Measurements from ENCODE around the gene CCDC121. TPM values are rescaled to one million over a fixed set of nuclear protein-coding genes. Genes with fewer than 3 reads are reported as not detected.

CCDC121 gene
- total and polyA plus RNA-seq, 2 of the 4 experiments (the other 2 are of a cell fraction) = 0.65 to 2.0 TPM

- H3K18ac ChIP-seq (ENCODE audit: low read depth, low read length) = no peak overlapping the region
- no peak for ATAC-seq (ENCODE audit: low read depth)
- H2AK5ac ChIP-seq (ENCODE audit: low read depth, low read length) = no peak overlapping the region; the same call in 1 of the 2 replicates
- peaks cover 5% of the 10 kb centered on the region; the same call in 1 of the 2 replicates for H3K4me1 ChIP-seq (ENCODE audit: control insufficient read depth, insufficient read depth, low read length)
- TF ChIP-seq CHD1 (IDR thresholded peaks at IDR 0.05; ENCODE audit: low read depth, low read length) (no peak), USF2 (IDR thresholded peaks at IDR 0.05; ENCODE audit: low read depth, low read length) (no peak), MAZ (IDR thresholded peaks at IDR 0.05; ENCODE audit: borderline replicate concordance, low read depth, low read length) (no peak), POLR2A (IDR thresholded peaks at IDR 0.05; ENCODE audit: low read depth, low read length) (no peak), ELK1 (IDR thresholded peaks at IDR 0.05; ENCODE audit: borderline replicate concordance, low read depth, low read length) (no peak), BHLHE40 (IDR thresholded peaks at IDR 0.05; ENCODE audit: low read depth, low read length) (no peak), CTCF (conservative IDR thresholded peaks at IDR 0.05; ENCODE audit: low read depth, low read length) (no peak), RCOR1 (IDR thresholded peaks at IDR 0.05; ENCODE audit: insufficient replicate concordance, low read length) (no peak), CEBPB (IDR thresholded peaks at IDR 0.05; ENCODE audit: low read depth, low read length) (no peak), SMC3 (IDR thresholded peaks at IDR 0.05; ENCODE audit: low read depth, low read length) (no peak), NFE2L2 (IDR thresholded peaks at IDR 0.05; ENCODE audit: low read depth, low read length) (no peak), RAD21 (IDR thresholded peaks at IDR 0.05; ENCODE audit: low read length) (no peak)
- 0 out of 2 replicates have a peak overlapping the region, but pooled peaks have one; percentile 37 for H3K14ac ChIP-seq (replicated peaks; ENCODE audit: low read depth, low read length)
- no peak overlapping the region for H4K5ac ChIP-seq (ENCODE audit: low read depth, low read length)
- no peak overlapping the region for H3K23ac ChIP-seq (ENCODE audit: low read depth, low read length)
- H3K4ac ChIP-seq (ENCODE audit: low read depth, low read length) = no peak overlapping the region; the same call in 1 of the 2 replicates
- H2BK5ac ChIP-seq (ENCODE audit: low read depth, low read length, poor library complexity, severe bottlenecking) = no peak overlapping the region
- dilution Hi-C loops (cut with HindIII; ENCODE audit: low sequenced_read_pairs, unreplicated experiment) (no loop called here), intact Hi-C loops (cut with micrococcal nuclease) (no loop called here), in situ Hi-C loops (cut with MboI; ENCODE audit: low sequenced_read_pairs) (no loop called here)
- no CpG with 5 or more reads among the region's 2 CpGs for WGBS, 2 experiments (ENCODE audit: extremely low coverage in 2 of 2, insufficient read length in 1 of 2)
- H3K79me1 ChIP-seq (ENCODE audit: low read depth in 1 of 2, low read length in 2 of 2) = peaks cover 11 to 44% of the 10 kb centered on the region in 2 experiments
- H3K9me3 ChIP-seq (ENCODE audit: control insufficient read depth, insufficient read depth, low read length) = peaks cover 4% of the 10 kb centered on the region
- H4K20me1 ChIP-seq (ENCODE audit: insufficient read depth, low read length) = peaks cover 34% of the 10 kb centered on the region
- no peak overlapping the region; the same call in 1 of the 2 replicates for H3K4me2 ChIP-seq (ENCODE audit: low read depth, low read length)
- H2BK20ac ChIP-seq (ENCODE audit: low read depth, low read length) = no peak overlapping the region; the same call in 1 of the 2 replicates
- H2BK15ac ChIP-seq (ENCODE audit: low read depth, low read length) = no peak overlapping the region
- H3K4me3 ChIP-seq (ENCODE audit: insufficient read depth, low read depth, low read length) = no peak overlapping the region
- no TSS peak for BruUV-seq (replicated peaks)
- no peak overlapping the region for H2AFZ ChIP-seq (replicated peaks; ENCODE audit: low read length, poor library complexity)
- H2BK120ac ChIP-seq (ENCODE audit: low read depth, low read length) = no peak overlapping the region; the same call in 1 of the 2 replicates
- no peaks in the 10 kb centered on the region for H3K27me3 ChIP-seq (ENCODE audit: control insufficient read depth, insufficient read depth, low read length)
- H2AK9ac ChIP-seq (replicated peaks; ENCODE audit: low read depth, low read length, poor library complexity) = no peak overlapping the region
- ChIA-PET CTCF (no interaction called here), POLR2A (ENCODE audit: unreplicated experiment) (no interaction called here)
- no peak overlapping the region for H4K8ac ChIP-seq (ENCODE audit: low read depth in 2 of 2, low read length in 2 of 2)
- no peak overlapping the region for H3K56ac ChIP-seq (ENCODE audit: extremely low read depth, insufficient read depth, low read length)
- no peak overlapping the region for H3K9ac ChIP-seq (ENCODE audit: low read depth, low read length)
- H3K27ac ChIP-seq (ENCODE audit: insufficient read depth, low read length) = no peak overlapping the region
- no peaks in the 10 kb centered on the region for H3K36me3 ChIP-seq (ENCODE audit: control insufficient read depth, insufficient read depth, low read length)
- no peak for DNase-seq
- H3K9me1 ChIP-seq (ENCODE audit: insufficient read depth, low read length) = peaks cover 3% of the 10 kb centered on the region; the same call in 1 of the 2 replicates
- H4K91ac ChIP-seq (ENCODE audit: insufficient read depth, low read depth, low read length) = no peak overlapping the region
These were observed 40.5 kb downstream of the CCDC121 start for GRCh38 chr2:27588308-27588707.
